Islet precursor cell (in vitro differentiated cells): ENCODE measurements around the gene ABHD1.
"Not testable (repeated sequence)": the region's sequence is repeated elsewhere in the genome, so short reads cannot be mapped to it uniquely, and the experiment has no call there.

Experiments used
- DNase-seq: peaks from one replicate; pipeline ENCODE4 v3.0.0-alpha.2; 2018

Gene ABHD1

DNA sequence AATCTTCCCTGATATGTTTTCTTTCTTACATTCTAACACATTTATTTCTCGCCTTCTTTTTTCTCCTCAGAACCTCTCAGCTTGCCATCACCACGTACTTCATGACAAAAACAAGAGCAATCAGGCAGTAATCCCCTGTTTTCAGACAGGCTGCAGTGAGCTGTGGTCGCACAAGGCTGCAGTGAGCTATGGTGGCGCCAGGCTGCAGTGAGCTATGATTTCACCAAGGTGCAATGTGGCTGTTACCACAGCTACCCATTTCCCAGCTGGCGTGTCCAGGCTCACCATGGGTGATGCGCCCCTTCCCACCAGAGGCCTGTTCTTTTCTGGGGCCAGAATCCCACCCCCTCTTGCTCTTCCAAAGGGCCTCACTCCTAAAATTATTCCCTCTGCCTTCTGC lies 51.0 kb downstream of the ABHD1 start:
- no peak for DNase-seq

GRCh38 chr2:27175330-27175729 lies 51.7 kb downstream of the ABHD1 start:
- no peak for DNase-seq

GRCh38 chr2:27175781-27176180 lies 52.2 kb downstream of the ABHD1 start:
- not testable (repeated sequence) for DNase-seq

DNA sequence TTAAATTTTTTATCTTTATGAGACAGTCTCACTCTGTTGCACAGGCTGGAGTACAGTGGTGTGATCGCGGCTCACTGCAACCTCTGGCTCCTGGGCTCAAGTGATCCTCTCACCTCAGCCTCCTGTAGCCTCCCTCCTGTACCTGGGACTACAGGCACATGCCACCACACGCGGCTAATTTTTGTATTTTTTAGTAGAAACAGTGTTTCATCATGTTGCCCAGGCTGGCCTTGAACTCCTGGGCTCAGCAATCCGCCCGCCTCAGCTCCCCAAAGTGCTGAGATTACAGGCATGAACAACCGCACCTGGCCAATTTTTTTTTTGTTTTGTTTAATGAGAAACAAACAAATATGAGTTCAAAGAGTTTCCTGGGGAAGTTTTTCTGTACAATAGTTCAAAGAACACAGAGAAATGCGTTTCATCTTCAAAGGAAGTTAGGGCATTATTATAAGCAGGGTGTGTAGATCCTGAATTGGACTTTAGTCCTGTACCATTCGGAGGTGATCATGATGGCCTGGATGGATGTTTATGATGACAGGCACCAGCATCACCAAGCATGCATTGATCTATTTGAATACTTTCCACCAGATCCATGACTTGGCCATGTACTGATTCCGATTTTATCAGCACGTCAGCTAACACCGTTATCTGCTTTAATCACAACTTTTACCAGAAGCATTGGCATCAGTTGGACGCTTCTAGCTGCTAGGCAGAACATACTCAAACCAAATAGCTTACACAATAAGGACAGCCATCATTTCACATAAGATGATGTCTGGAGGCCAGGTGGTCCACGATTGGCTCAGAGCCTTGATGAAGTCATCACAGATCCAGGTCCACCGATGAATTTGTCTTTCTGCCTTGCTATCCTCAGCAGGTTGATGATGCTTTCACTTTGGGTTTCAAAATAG lies 54.1 kb downstream of the ABHD1 start:
- DNase-seq, result no peak

- DNase-seq, result no peak
Measured at GRCh38 chr2:27178469-27178868, 54.9 kb downstream of the ABHD1 start.

GRCh38 chr2:27179344-27180000 lies 55.9 kb downstream of the ABHD1 start:
- DNase-seq, result no peak
